GM12873 (cell line): ENCODE results near the gene FOXP1.

Source experiments
- TF ChIP-seq, protein P1 (sequence below): IDR thresholded peaks from 2 replicates; pipeline ENCODE4 v1.5.1; 2012; ENCODE audit warnings: low read depth, mild to moderate bottlenecking, moderate library complexity, low read length, control low read depth; ENCODE audit not compliant: insufficient read depth; ENCODE audit errors: missing control alignments

FOXP1 gene

DNA sequence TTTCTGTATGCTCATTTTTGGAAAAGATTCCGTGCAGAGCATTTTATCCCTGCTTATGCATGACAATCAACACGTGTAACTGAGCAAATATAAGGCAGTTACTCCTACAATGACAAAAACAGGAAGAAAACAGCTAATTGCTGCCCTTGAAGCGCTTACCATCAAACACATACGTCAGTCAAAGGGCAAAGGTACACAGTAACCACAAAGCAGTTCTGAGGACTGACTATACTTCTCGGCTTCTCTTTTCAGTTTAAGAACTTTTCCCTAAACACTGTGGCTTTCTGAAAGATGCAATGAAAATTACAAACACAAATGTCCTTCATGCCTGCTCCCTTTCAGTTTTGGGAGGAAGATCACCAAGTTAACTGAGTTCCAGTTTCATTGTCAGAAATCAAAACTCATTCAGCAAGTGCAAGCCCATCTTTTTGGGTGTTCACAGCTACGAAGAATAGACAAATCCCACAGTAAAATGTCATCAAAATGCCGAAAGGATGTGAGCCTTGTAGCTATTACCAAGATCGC lies 602.8 kb downstream of the FOXP1 start:
- TF ChIP-seq, protein P1, sequence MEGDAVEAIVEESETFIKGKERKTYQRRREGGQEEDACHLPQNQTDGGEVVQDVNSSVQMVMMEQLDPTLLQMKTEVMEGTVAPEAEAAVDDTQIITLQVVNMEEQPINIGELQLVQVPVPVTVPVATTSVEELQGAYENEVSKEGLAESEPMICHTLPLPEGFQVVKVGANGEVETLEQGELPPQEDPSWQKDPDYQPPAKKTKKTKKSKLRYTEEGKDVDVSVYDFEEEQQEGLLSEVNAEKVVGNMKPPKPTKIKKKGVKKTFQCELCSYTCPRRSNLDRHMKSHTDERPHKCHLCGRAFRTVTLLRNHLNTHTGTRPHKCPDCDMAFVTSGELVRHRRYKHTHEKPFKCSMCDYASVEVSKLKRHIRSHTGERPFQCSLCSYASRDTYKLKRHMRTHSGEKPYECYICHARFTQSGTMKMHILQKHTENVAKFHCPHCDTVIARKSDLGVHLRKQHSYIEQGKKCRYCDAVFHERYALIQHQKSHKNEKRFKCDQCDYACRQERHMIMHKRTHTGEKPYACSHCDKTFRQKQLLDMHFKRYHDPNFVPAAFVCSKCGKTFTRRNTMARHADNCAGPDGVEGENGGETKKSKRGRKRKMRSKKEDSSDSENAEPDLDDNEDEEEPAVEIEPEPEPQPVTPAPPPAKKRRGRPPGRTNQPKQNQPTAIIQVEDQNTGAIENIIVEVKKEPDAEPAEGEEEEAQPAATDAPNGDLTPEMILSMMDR, result no peak

GRCh38 chr3:70979983-70980645 lies 603.4 kb downstream of the FOXP1 start:
- TF ChIP-seq, protein P1, result no peak

- TF ChIP-seq, protein P1, result no peak
These were observed 605.8 kb downstream of the FOXP1 start for GRCh38 chr3:70977712-70978111.

DNA sequence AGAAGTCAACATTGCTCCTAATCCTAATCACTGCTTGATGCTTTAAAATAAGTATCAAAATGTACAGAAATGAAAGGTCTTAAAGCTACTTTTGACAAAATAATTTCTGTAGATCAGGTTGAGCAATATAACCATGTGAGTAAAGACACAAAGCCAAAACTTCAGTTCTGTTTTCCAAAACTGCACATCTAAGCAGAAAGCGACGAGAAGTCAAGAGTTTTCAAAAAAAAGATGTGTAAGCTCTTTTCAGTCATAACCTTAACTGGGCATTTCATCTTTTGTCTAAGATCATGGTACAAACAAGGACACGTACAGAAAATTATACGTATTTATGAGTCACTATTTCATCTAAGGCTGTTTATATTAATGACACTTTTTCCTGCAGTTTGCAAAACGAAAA lies 608.8 kb downstream of the FOXP1 start:
- TF ChIP-seq, protein P1, result no peak

DNA sequence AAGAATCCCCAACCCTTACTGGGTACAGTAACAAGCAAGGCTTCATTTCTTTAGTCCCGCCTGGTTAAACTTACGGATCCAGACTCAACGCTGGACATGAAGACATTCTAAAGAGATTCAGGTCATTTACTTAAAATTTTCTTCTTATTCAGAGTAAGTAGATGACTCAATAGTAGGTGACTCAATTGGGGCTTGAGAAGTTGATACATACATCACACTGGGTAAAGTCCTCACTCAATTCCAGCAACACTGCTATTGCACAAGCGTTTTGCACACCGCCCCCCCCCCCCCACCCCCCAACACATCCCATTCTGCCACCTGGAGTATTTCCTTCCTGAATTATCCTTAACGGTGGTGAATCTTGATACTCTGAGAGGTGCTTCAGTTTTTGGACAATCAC lies 610.0 kb downstream of the FOXP1 start:
- TF ChIP-seq, protein P1, result no peak

DNA sequence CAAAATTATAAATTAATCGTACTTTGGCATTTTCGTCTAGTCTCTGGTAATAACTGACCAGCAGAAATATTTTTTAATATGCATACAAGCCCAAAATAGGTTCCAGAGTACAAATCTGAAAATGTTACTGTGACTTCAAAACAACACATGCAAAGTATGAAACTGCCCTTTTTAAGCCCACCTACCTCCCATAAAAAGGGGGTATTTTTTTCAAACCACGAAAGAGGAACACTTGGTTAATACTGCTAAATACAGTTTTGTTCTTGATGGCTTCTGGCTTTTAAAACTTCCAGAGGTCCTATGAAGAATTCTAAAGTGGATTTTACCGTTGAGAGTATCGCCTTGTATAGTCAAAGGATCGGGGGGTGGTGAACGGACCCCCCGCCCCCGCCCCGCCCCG lies 610.7 kb downstream of the FOXP1 start:
- TF ChIP-seq, protein P1, result no peak

GRCh38 chr3:70970952-70971351 lies 612.6 kb downstream of the FOXP1 start:
- TF ChIP-seq, protein P1, result no peak
